Panc1 (cell line): Measurements from ENCODE around the gene SLC10A2. TPM values are rescaled to one million over a fixed set of nuclear protein-coding genes. Genes with fewer than 3 reads are reported as not detected.

Experiments used
- ATAC-seq: fragments of 200-7000 bp; cut with Tn5 transposase; 2 replicates; pipeline ENCODE4 v1.9.1; 2020; ENCODE audit warnings: mild to moderate bottlenecking, moderate library complexity
- BruUV-seq: library from RNA; stranded (reverse); fragments of 400-500 nt; replicated peaks from 2 replicates; lab custom pipeline; 2021; lab: Mats Ljungman, UMichigan
- CTCF ChIA-PET: fragments of 300-600 bp; sonication (Branson Sonifier 250); formaldehyde crosslinking; loops from one replicate; lab custom pipeline; 2022; ENCODE audit warnings: antibody characterized with exemption; lab: Charles Lee
- POLR2A ChIA-PET: fragments of 300-600 bp; sonication (Branson Sonifier 250); formaldehyde crosslinking; loops from one replicate; lab custom pipeline; 2022; ENCODE audit warnings: antibody characterized with exemption; lab: Charles Lee
- DNase-seq: peaks from one replicate; pipeline ENCODE4 v3.0.0-alpha.2; 2010; ENCODE audit warnings: low read depth, low spot score
- H3K27ac ChIP-seq: 2 replicates; pipeline ENCODE4 v1.5.1; 2011; ENCODE audit warnings: mild to moderate bottlenecking, low read length, inconsistent platforms
- H3K27me3 ChIP-seq: fragments of 200-500 bp; sonication (Bioruptor generic); 2 replicates; pipeline ENCODE4 v1.6.0; 2014; ENCODE audit warnings: low read length, inconsistent platforms; ENCODE audit not compliant: control insufficient read depth, insufficient read depth
- H3K36me3 ChIP-seq: fragments of 200-500 bp; sonication (Bioruptor generic); 2 replicates; pipeline ENCODE4 v1.5.1; 2014; ENCODE audit warnings: inconsistent platforms, mild to moderate bottlenecking, low read length, moderate library complexity; ENCODE audit not compliant: control insufficient read depth, insufficient read depth
- H3K4me1 ChIP-seq: 2 replicates; pipeline ENCODE4 v1.5.1; 2011; ENCODE audit warnings: inconsistent platforms, mild to moderate bottlenecking, low read length, moderate library complexity; ENCODE audit not compliant: control insufficient read depth, insufficient read depth
- H3K4me3 ChIP-seq, 2 experiments: 2 replicates each; pipeline ENCODE4 v1.5.1; 2011 to 2012; ENCODE audit warnings: low read depth in 2 of 2, low read length in 2 of 2, mild to moderate bottlenecking in 2 of 2, inconsistent platforms in 1 of 2, moderate library complexity in 1 of 2
- H3K9me3 ChIP-seq: fragments of 200-500 bp; sonication (Bioruptor generic); 2 replicates; pipeline ENCODE4 v1.5.1; 2014; ENCODE audit warnings: low read depth, mild to moderate bottlenecking, inconsistent platforms, low read length, moderate library complexity; ENCODE audit not compliant: control insufficient read depth, insufficient read depth
- POLR2AphosphoS5 ChIP-seq: IDR thresholded peaks from 2 replicates; pipeline ENCODE4 v1.6.1; 2012; ENCODE audit warnings: mild to moderate bottlenecking, low read depth, low read length, moderate library complexity
- SIN3A ChIP-seq: IDR thresholded peaks from 2 replicates; pipeline ENCODE4 v1.6.1; 2012; ENCODE audit warnings: low read depth, mild to moderate bottlenecking, low read length, moderate library complexity, borderline replicate concordance; ENCODE audit not compliant: insufficient read depth
- TCF7L2 ChIP-seq: IDR thresholded peaks from 2 replicates; pipeline ENCODE4 v1.6.1; 2011; ENCODE audit warnings: mild to moderate bottlenecking, low read depth, low read length, inconsistent platforms
- in situ Hi-C: cut with HindIII; loops from 2 replicates; pipeline ENCODE4 v1.10.0; 2016; ENCODE audit warnings: low sequenced_read_pairs, low pct_unique_long_range_greater_than_20kb
- intact Hi-C: fragments of 100-400 bp; cut with micrococcal nuclease; formaldehyde crosslinking; loops from one replicate; pipeline ENCODE4 v1.10.0; 2022; ENCODE audit not compliant: unreplicated experiment
- total RNA-seq: library from RNA; stranded (reverse); gene quantifications from one replicate; pipeline ENCODE4 v1.2.1, GENCODE V29; 2021; ENCODE audit not compliant: unreplicated experiment
- TF ChIP-seq, protein P1 (sequence below), 2 experiments: IDR thresholded peaks; 2 replicates each; pipeline ENCODE4 v1.6.1; 2011 to 2012; ENCODE audit warnings: low read depth in 2 of 2, control low read depth in 1 of 2, low read length in 1 of 2, mild to moderate bottlenecking in 1 of 2, moderate library complexity in 1 of 2; ENCODE audit not compliant: insufficient read depth in 1 of 2
- TF ChIP-seq, protein P2 (sequence below): fragments of 450-650 bp; IDR thresholded peaks from 2 replicates; pipeline ENCODE4 v1.5.1; 2017; ENCODE audit warnings: mild to moderate bottlenecking

Gene SLC10A2
- total RNA-seq, 1 experiment from 2014 or later, result not detected

DNA sequence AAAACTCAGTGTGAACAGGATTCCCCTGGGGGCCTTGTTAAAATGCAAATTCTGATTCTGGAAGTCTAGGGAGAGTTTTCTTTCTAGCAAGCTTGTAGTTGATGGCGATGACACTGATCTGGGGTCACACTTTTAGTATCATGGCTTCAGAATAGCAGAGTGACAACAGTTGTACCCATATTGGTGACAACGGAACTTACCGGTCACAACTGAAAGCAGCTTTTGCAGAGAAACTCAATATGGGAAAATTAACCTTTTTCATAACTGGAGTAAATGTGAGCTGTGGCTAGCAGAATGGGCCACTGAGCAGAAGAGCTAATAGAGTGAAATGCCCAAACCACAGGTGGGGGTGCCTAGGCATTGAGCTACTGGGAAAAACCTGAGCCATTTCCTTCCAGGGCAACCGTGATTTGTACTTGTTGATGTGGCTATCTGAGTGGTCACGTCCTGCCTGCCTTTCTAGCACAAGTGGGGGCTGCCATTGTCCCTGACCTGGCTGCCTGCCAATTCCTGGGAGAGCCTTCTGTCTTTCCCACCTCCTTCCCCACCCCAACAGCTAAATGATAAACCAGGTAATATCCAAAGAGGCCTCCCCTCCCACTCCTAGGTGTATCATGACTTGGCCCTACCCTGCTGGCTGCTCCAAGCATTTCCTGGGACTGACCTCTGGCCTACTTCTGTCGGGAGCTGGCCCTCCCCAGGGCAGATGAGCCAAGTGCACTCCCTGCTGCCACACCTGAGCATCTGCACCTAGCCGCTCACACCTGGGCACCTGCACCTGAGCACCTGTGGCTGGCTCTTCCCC is 1.7 kb upstream of the SLC10A2 start:
- H3K36me3 ChIP-seq, result no peaks in the 10 kb centered on the region
- no TSS peak for BruUV-seq
- H3K4me1 ChIP-seq, result no peaks in the 10 kb centered on the region
- TF ChIP-seq SIN3A (no peak), POLR2AphosphoS5 (no peak), TCF7L2 (no peak)
- TF ChIP-seq, protein P1, sequence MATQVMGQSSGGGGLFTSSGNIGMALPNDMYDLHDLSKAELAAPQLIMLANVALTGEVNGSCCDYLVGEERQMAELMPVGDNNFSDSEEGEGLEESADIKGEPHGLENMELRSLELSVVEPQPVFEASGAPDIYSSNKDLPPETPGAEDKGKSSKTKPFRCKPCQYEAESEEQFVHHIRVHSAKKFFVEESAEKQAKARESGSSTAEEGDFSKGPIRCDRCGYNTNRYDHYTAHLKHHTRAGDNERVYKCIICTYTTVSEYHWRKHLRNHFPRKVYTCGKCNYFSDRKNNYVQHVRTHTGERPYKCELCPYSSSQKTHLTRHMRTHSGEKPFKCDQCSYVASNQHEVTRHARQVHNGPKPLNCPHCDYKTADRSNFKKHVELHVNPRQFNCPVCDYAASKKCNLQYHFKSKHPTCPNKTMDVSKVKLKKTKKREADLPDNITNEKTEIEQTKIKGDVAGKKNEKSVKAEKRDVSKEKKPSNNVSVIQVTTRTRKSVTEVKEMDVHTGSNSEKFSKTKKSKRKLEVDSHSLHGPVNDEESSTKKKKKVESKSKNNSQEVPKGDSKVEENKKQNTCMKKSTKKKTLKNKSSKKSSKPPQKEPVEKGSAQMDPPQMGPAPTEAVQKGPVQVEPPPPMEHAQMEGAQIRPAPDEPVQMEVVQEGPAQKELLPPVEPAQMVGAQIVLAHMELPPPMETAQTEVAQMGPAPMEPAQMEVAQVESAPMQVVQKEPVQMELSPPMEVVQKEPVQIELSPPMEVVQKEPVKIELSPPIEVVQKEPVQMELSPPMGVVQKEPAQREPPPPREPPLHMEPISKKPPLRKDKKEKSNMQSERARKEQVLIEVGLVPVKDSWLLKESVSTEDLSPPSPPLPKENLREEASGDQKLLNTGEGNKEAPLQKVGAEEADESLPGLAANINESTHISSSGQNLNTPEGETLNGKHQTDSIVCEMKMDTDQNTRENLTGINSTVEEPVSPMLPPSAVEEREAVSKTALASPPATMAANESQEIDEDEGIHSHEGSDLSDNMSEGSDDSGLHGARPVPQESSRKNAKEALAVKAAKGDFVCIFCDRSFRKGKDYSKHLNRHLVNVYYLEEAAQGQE (IDR thresholded peaks at IDR 0.05; ENCODE audit: insufficient read depth in 1 of 2, low read depth in 2 of 2, low read length in 1 of 2), result no peak
- TF ChIP-seq, protein P2, sequence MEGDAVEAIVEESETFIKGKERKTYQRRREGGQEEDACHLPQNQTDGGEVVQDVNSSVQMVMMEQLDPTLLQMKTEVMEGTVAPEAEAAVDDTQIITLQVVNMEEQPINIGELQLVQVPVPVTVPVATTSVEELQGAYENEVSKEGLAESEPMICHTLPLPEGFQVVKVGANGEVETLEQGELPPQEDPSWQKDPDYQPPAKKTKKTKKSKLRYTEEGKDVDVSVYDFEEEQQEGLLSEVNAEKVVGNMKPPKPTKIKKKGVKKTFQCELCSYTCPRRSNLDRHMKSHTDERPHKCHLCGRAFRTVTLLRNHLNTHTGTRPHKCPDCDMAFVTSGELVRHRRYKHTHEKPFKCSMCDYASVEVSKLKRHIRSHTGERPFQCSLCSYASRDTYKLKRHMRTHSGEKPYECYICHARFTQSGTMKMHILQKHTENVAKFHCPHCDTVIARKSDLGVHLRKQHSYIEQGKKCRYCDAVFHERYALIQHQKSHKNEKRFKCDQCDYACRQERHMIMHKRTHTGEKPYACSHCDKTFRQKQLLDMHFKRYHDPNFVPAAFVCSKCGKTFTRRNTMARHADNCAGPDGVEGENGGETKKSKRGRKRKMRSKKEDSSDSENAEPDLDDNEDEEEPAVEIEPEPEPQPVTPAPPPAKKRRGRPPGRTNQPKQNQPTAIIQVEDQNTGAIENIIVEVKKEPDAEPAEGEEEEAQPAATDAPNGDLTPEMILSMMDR, result no peak
- ChIA-PET POLR2A (interaction anchor here (0.6 kb wide), 1 partner anchor 77 kb away, joined by 3 read pairs; no protein-coding TSS in a partner anchor), CTCF (no interaction called here)
- in situ Hi-C loops (no loop called here), intact Hi-C loops (no loop called here)
- H3K27me3 ChIP-seq, result no peaks in the 10 kb centered on the region
- H3K9me3 ChIP-seq, result no peaks in the 10 kb centered on the region
- no peak for DNase-seq
- H3K27ac ChIP-seq, result no peak overlapping the region
- no peak overlapping the region for H3K4me3 ChIP-seq
- no peak for ATAC-seq

DNA sequence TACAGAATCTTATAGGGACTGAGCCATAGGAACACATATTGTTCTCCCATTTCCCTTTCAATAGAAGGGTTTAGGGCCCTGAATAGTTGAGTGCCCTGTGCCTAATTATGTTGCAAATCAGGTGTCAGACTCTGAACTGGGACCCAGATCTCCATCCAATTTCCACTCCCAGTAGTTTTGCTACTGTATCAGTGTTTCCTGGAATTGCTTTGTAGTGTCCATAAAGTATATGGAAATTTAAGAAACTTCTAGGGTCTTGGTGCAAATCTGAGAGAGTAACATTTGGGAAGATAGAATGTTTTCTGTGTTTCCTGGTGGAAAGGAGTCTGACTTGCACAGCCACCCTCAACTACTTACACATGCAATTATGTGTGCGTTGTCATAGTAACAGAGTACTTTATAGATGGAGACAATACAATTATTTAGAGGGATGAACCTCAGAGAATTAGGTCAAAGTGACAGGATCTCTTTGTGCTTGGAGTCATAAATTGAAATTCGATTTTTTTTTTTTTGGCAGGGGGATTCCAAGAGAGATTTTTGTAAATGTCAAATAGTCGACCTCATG is 646 bp upstream of the SLC10A2 start:
- no peak overlapping the region for H3K4me3 ChIP-seq
- DNase-seq (no peak), ATAC-seq (no peak)
- H3K36me3 ChIP-seq, result no peaks in the 10 kb centered on the region
- ChIA-PET CTCF (no interaction called here), POLR2A (no interaction called here)
- no peaks in the 10 kb centered on the region for H3K9me3 ChIP-seq
- no peak overlapping the region for H3K27ac ChIP-seq
- in situ Hi-C loops, result no loop called here
- TF ChIP-seq POLR2AphosphoS5 (no peak), TCF7L2 (no peak), SIN3A (no peak)
- TF ChIP-seq, protein P2, result no peak
- TF ChIP-seq, protein P1 (IDR thresholded peaks at IDR 0.05; ENCODE audit: insufficient read depth in 1 of 2, low read depth in 2 of 2, low read length in 1 of 2), result no peak
- H3K4me1 ChIP-seq, result no peaks in the 10 kb centered on the region
- intact Hi-C loops, result no loop called here
- BruUV-seq, result no TSS peak
- no peaks in the 10 kb centered on the region for H3K27me3 ChIP-seq
